Right lobe of liver (tissue), 6 donors: Measurements from ENCODE around the gene PET117. TPM values are rescaled to one million over a fixed set of nuclear protein-coding genes. Genes with fewer than 3 reads are reported as not detected.
A peak's percentile ranks its signal among the peaks of the same experiment; 100 is the strongest.
"Not testable (repeated sequence)": the region's sequence is repeated elsewhere in the genome, so short reads cannot be mapped to it uniquely, and the experiment has no call there.

Experiments used
- ATAC-seq, 4 donors: fragments of 200-7000 bp; cut with Tn5 transposase; one replicate each; pipeline ENCODE4 v1.9.1; 2020; ENCODE audit warnings: mild to moderate bottlenecking in 4 of 4, moderate library complexity in 4 of 4
- DNase-seq, 3 donors: peaks; one replicate each; pipeline ENCODE4 v3.0.0-alpha.2; 2020
- H3K27ac ChIP-seq, 3 donors: fragments of 200-600 bp; one replicate each; pipeline ENCODE4 v1.8.0; 2022
- H3K27me3 ChIP-seq, 2 donors: fragments of 200-600 bp; one replicate each; pipeline ENCODE4 v1.8.0; 2022
- H3K36me3 ChIP-seq, 4 donors: fragments of 200-600 bp; sonication (generic) in 1 of 4; one replicate each; pipeline versions ENCODE4 v1.5.1 to v1.8.0; 2017 to 2022; ENCODE audit warnings: control low read depth in 1 of 4
- H3K4me1 ChIP-seq, 4 donors: fragments of 200-600 bp; sonication (generic) in 1 of 4; one replicate each; pipeline versions ENCODE4 v1.5.1 to v1.8.0; 2017 to 2022; ENCODE audit warnings: control low read depth in 1 of 4
- H3K4me3 ChIP-seq, 3 donors: fragments of 200-600 bp; one replicate each; pipeline ENCODE4 v1.8.0; 2022
- H3K9me3 ChIP-seq, 4 donors: fragments of 200-600 bp; sonication (generic) in 1 of 4; one replicate each; pipeline versions ENCODE4 v1.5.1 to v1.8.0; 2017 to 2022; ENCODE audit warnings: control low read depth in 1 of 4
- POLR2A ChIP-seq: fragments of 450-650 bp; IDR thresholded peaks from one replicate; pipeline ENCODE4 v1.6.1; 2017; ENCODE audit warnings: antibody characterized with exemption, mild to moderate bottlenecking
- WGBS: methylation state at CpG from one replicate; pipeline ENCODE4 v1.1.6; 2018; ENCODE audit warnings: low coverage, low lambda C conversion rate; ENCODE audit not compliant: insufficient coverage; ENCODE audit errors: missing lambda C conversion rate; 5-methylcytosine and 5-hydroxymethylcytosine counted together
- intact Hi-C, 2 donors: fragments of 100-400 bp; cut with DNase I; formaldehyde crosslinking; loops; one replicate each; pipeline versions ENCODE4 v1.11.2 to v1.14.1; 2022
- total RNA-seq, 6 experiments: library from RNA; depleted of rRNA in 2 of 6; stranded (reverse); fragments of >200 nt in 2 of 6; fragmentation: NEBNext Ultra II Directional in 3 of 6; extraction: Animal tissue kit (Norgen Biotek cat#: 25700) in 3 of 6; gene quantifications; one replicate each; pipeline versions ENCODE4 v1.1.0 to v1.2.4, GENCODE V29; 2016 to 2023
- TF ChIP-seq, protein P1 (sequence below), 4 donors: fragments of 200-600 bp in 3 of 4; fragments of 450-650 bp in 1 of 4; IDR thresholded peaks; one replicate each; pipeline versions ENCODE4 v1.5.1 to v1.8.0; 2016 to 2022; ENCODE audit warnings: antibody characterized with exemption in 4 of 4, mild to moderate bottlenecking in 2 of 4
- donor health status: DM: no; HTN: yes; CAD: no.
- donor health status: DM: no; HTN: no; CAD: no.
- donor health status: DM: no; HTN: no; CAD: no.
- donor health status: DM: no; HTN: yes; CAD: no.
- donor health status: DM: no; HTN: yes; CAD: no.

The PET117 gene
- total RNA-seq, 6 experiments from 2014 or later = 5.1 to 10.6 (median 6.6) TPM

GRCh38 chr20:18091623-18092022 is 46.0 kb upstream of the PET117 start:
- TF ChIP-seq POLR2A = no peak
- TF ChIP-seq, protein P1, sequence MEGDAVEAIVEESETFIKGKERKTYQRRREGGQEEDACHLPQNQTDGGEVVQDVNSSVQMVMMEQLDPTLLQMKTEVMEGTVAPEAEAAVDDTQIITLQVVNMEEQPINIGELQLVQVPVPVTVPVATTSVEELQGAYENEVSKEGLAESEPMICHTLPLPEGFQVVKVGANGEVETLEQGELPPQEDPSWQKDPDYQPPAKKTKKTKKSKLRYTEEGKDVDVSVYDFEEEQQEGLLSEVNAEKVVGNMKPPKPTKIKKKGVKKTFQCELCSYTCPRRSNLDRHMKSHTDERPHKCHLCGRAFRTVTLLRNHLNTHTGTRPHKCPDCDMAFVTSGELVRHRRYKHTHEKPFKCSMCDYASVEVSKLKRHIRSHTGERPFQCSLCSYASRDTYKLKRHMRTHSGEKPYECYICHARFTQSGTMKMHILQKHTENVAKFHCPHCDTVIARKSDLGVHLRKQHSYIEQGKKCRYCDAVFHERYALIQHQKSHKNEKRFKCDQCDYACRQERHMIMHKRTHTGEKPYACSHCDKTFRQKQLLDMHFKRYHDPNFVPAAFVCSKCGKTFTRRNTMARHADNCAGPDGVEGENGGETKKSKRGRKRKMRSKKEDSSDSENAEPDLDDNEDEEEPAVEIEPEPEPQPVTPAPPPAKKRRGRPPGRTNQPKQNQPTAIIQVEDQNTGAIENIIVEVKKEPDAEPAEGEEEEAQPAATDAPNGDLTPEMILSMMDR (IDR thresholded peaks at IDR 0.05) = no peak
- no peak overlapping the region for H3K27ac ChIP-seq
- intact Hi-C loops = no loop called here
- peak in 1 of 3 donors; percentile 7 for DNase-seq
- no peaks in the 10 kb centered on the region for H3K9me3 ChIP-seq
- no peak overlapping the region for H3K4me3 ChIP-seq
- H3K27me3 ChIP-seq = no peaks in the 10 kb centered on the region
- ATAC-seq = no peak
- H3K36me3 ChIP-seq = no peaks in the 10 kb centered on the region
- H3K4me1 ChIP-seq = no peaks in the 10 kb centered on the region
- 57% methylated on average over 5 of the region's 7 CpGs for WGBS

GRCh38 chr20:18092890-18093289 is 44.8 kb upstream of the PET117 start:
- H3K27me3 ChIP-seq = no peaks in the 10 kb centered on the region
- DNase-seq (peak in 1 of 3 donors; percentile 23), ATAC-seq (no peak)
- 46% methylated on average over 4 of the region's 8 CpGs for WGBS
- H3K27ac ChIP-seq = no peak overlapping the region
- H3K36me3 ChIP-seq = no peaks in the 10 kb centered on the region
- intact Hi-C loops = no loop called here
- no peaks in the 10 kb centered on the region for H3K9me3 ChIP-seq
- TF ChIP-seq, protein P1 (IDR thresholded peaks at IDR 0.05) = no peak
- no peak for TF ChIP-seq POLR2A
- H3K4me3 ChIP-seq = no peak overlapping the region
- H3K4me1 ChIP-seq = no peaks in the 10 kb centered on the region

DNA sequence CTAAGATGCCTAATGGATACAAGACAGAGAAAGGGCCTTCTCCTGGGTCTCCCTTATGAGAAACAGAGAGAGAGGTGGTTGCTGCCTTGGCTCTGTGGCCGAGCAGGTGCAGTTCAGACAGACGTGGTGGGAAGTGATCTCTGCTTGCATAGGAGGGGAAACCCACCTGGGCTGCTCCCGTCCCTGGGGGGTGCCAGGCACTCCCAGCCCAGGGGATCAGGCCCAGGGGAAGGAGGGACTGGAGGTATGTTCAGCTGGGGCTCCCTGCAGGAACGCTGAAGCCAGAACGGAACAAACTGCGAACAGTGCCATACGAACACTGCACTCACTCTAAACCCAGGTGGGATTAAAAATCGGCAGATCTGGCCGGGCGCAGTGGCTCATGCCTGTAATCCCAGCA is 44.3 kb upstream of the PET117 start:
- intact Hi-C loops = no loop called here
- ATAC-seq (no peak), DNase-seq (no peak)
- Histone ChIP-seq H3K4me1 (no peaks in the 10 kb centered on the region), H3K36me3 (no peaks in the 10 kb centered on the region), H3K9me3 (no peaks in the 10 kb centered on the region), H3K27me3 (no peaks in the 10 kb centered on the region), H3K4me3 (no peak overlapping the region), H3K27ac (no peak overlapping the region)
- TF ChIP-seq POLR2A = no peak
- TF ChIP-seq, protein P1 (IDR thresholded peaks at IDR 0.05) = no peak
- WGBS = 58% methylated on average over 8 of the region's 10 CpGs

DNA sequence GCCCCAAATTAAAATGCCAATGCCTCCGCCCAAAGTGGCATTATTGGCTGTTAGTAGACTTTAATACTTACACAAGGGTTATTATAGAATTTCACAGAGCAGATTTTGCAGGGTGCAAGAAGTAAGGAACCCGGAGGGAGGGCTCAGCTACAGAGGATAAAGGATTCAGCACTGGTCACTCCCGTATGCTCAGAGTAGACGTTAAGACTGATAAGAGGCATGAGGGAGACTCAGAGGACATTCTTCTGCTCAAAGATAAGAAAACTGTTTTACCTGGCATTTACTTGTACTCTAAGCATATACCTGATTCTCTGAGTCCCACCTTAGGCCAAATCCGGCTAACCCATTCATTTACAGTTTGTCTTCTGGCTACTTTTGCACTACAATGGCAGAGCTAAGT is 43.5 kb upstream of the PET117 start:
- Histone ChIP-seq H3K9me3 (no peaks in the 10 kb centered on the region), H3K4me1 (no peaks in the 10 kb centered on the region), H3K36me3 (no peaks in the 10 kb centered on the region), H3K27me3 (no peaks in the 10 kb centered on the region), H3K27ac (no peak overlapping the region), H3K4me3 (no peak overlapping the region)
- ATAC-seq = no peak
- TF ChIP-seq, protein P1 (IDR thresholded peaks at IDR 0.05) = no peak
- TF ChIP-seq POLR2A = no peak
- DNase-seq = peak in 1 of 3 donors; percentile 3
- intact Hi-C loops = no loop called here
- 45% methylated on average over 4 of the region's 5 CpGs for WGBS

DNA sequence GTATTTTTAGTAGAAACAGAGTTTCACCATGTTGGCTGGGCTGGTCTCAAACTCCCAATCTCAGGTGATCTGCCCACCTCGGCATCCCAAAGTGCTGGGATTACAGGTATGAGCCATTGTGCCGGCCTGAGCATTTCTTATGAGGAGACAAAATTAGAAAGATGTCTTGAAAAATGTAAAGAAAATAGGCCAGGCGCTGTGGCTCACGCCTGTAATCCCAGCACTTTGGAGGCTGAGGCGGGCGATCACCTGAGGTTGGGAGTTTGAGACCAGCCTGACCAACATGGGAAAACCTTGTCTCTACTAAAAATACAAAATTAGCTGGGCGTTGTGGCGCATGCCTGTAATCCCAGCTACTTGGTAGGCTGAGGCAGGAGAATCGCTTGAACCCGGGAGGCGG is 37.1 kb upstream of the PET117 start:
- intact Hi-C loops, H3K36me3 ChIP-seq, H3K4me1 ChIP-seq, H3K27ac ChIP-seq, H3K27me3 ChIP-seq, H3K4me3 ChIP-seq, ATAC-seq, H3K9me3 ChIP-seq, DNase-seq: not testable (repeated sequence)
- WGBS = 87% methylated on average over 10 of the region's 11 CpGs
